M059J (cell line): ENCODE data around the gene SIX1. TPM values are rescaled to one million over a fixed set of nuclear protein-coding genes. Genes with fewer than 3 reads are reported as not detected.

Experiments used
- DNase-seq: peaks from one replicate; pipeline ENCODE4 v3.0.0-alpha.2; 2012; ENCODE audit warnings: low read depth
- total RNA-seq: library from RNA; depleted of rRNA; stranded (reverse); fragments of >200 nt; shearing (Covaris generic); gene quantifications from 2 replicates; pipeline ENCODE4 v1.2.3, GENCODE V29; 2014

The SIX1 gene
- total RNA-seq, 1 experiment from 2014 or later: 12.5 TPM

DNA sequence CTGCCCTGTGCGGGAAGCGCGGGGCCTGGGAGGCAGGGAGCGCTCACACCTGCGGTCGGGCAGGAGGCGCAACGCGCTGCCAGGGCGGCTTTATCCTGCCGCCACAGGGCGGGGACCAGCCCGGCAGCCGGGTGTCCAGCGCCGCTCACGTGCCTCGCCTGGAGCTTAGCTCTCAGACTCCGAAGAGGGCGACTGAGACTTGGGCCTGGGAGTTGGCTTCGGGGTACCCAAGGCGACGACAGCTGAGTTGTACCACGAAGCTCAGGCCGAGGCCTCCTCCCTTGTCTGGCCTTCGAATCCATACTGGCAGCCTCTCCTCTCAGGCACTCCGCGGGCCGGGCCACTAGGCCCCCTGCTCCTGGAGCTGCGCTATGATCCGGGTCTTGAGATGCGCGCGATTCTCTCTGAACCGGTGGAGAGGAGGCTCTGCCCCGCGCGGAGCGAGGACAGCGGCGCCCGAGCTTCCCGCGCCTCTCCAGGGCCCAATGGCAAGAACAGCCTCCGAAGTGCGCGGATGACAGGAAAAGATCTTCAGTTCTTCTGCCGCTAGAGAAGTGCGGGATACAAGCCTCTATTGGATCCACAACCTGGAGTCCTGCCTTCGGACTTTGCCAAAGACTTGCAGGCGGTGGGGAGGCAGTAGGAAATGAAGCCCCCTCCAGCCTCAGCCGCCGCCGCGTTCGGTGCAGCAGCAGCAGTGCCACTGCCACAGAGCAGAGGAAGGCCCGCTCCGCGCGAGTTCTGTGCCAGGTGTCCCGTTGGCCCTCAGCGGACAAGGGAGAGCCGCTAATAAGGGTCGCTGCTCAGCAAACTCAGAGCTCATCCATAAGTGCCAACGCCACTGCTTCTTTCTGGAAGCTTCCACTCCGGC is 6.8 kb downstream of the SIX1 start:
- DNase-seq: no peak

DNA sequence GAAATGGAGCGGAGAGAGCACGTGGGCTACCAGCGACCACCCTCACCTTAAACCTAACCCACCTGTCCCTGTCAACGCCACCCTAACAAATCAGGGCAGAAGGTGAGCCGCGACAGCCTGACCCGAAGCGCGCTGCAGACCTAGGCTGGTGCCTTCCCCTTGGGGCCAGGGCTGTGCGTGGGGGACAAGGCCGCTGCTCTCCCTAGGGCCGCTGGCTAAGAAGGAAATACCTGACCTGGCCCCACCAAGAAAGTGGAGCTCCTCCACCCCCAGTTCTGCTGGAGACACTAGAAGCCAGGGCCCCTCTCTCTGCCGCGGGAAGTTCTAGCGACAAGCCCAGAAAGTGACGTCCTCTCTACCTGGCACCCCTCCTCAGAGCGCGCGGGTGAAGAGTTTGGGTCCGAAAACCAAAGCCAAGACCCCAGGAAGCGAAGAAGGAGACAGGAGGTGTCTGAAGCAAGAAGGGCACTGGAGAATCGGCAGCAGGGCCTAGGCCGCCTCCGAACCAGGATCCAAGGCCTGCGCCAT is 7.5 kb downstream of the SIX1 start:
- no peak for DNase-seq

DNA sequence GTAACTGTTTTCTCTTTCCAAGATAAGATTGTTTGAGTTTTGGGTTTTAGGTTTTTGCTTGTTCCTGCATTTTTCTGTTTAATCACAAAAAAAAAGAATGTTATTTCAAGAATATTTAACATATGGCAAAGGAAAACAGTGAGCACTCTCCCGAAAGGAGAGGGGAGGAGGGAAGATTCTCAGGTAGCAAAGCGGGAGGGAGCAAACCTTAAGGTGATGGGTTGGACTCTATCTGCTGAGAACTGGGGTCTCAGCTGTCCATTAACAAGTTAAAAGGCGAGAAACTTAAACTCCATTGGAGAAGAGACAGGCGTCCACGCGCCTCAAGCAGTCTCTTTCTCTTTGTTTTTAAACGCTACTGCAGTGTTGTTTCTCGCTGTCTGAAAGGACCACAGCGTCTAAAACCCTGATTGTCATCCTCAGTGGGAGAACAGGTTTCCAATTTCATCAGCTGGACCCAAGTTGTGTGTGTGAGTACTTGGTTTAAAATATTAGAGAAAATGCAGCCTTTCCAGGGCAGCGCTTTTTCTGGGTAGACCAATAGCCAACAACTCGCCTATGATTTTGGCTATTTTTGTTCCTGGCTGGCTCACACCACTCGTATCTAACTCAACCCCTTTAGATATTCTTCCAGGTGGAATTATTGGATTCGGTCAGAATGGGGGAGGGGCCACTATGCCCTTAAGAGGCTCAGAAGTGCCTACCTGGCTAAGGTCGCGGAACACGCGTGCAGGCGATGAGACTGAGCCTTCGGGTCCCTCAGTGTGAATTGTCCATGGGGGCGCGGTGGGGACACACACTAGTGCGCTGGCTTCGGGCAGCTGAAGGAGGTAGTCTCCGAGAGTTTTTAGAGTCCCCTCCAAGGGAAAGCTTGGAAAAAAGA is 8.2 kb downstream of the SIX1 start:
- no peak for DNase-seq

DNA sequence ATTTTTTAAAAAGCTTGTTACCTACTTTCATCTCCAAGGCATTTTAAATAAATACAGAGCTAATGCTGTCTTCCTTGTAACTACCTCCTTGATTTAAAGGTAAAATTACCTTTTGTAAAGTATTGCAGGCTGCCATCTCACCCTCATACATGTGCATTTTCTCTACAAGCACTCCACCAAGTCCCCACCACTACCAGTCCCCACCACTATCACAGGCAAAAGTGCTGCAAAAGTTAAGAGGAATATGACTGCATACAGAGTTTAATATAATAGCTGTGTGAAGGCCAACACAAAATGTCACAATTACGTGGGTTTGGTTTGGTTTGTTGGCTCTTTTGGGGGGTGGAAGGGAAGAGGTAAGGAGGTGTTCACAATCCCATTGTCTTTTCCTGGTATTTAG is 9.6 kb downstream of the SIX1 start:
- DNase-seq: no peak

DNA sequence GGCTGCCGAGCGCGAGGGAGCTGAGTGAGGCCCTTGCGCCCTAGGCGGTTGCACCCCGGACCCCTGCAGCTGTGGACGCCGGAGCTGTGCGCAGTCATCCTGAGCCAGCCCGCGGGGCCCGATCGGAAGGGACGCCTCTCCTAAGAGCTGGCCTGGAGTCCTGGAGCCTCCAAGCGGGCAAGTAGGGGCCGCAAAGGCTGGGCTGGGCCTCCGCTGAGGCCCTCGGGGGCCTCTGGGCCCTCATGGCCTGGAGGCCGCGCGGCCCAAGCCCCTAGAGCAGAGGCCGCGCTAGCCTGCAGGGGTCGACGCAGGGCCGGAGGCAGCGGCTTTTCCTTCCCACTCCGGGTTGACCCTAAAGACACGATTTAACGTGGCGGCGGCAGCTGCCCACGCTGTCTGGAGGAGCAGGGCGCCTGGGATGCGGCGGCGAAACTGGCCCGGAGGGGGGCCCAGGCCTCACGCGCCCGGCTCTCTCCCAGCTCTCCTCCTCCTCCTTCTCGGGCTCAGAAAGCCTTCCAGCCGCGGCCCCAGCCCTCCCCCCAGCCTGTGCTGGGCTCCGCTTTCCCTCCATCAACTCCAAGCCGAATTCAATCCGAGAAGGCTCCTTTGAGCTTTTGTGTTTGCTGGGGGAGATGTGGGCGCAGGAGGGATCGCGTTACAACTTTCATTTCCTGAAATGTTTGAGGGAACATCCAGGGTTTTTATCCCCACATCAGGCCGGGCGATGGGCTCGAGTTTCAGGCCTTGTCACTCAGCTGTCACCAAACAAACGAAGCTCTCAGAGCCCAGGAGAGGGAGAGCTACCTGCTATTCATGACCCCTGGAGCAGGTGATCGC is 11.6 kb downstream of the SIX1 start:
- no peak for DNase-seq

DNA sequence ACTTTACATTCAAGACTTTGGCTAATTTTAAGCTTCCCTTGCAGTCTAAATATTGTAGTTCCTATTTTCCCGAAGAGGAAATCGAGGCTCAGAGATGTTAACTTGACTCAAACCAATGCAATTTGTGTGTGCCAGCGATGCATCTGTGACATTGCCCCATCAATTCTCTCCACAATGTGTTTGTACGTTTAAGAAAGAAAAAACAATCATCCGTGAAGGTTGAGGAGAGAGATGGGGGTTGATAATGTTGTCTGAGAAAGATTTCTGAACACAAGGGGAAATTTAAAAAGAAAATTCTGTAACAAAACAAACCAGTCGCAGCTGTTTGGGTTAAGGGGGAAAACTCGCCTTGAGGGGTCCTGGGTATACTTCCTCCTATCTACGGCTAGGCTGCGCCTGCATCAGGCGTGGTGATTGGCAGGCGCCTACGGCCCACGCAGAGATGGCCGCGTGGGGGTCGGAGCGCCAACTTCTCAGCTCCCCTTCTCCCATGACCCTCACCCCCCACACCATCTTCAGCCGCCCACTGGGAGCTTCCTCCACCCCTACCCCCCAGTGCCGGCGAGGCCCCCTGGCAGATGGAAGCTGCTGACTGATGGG is 12.3 kb downstream of the SIX1 start:
- DNase-seq: no peak

DNA sequence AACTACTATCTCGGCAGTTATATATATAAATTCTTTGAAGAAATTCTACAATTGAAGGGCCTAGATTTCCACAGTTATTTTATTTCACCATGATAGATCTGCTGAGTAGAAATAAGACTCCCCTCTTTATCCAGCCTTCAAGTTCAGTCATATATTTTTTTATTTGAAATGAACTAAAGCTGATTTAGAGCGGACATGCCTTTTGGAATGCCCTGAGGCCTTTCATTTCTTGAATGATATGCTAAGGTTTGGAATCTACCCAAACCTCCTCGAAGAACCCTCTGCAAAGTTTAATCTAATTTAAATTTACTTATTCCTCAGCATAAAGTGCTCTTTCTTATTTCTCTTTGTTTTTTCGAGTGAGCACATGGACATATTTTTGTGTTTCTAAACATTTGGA is 15.1 kb downstream of the SIX1 start:
- no peak for DNase-seq

DNA sequence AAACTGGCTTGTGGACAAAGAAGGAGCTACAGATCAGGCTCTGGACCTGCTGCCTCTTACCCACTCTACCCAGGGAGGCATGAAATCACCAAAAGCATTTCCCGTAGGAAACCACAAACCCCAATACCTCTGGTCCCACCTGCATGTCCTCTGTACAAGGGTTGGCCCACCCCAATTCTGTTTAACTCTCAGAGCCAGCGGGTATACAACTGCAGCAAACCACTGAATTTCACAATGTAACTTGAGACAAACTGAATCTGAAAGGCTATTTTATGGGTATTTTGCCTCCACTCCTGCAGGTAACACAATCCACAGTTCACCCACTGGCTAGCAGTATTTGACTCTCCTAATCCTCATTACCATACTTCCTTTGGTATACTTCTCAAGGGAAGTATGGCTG is 16.5 kb downstream of the SIX1 start:
- DNase-seq: peak; percentile 60

DNA sequence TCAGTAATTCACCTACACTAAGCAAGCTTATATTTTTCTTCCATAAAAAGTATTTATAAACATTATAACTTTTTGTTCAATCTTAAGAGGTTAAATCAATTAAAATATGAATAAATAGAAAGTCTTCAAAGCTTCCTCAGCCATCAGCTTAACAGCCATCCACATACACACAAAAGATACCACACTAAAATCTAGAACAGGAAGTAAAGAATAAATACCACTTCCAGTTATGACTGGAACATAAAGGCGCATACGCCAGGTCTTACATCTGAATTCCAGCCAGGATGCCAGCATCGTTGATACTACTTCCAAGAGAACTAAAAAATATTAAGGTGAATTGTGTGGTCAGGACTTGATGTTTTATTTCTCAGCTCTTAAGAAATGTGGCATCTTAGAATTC is 17.0 kb downstream of the SIX1 start:
- no peak for DNase-seq

DNA sequence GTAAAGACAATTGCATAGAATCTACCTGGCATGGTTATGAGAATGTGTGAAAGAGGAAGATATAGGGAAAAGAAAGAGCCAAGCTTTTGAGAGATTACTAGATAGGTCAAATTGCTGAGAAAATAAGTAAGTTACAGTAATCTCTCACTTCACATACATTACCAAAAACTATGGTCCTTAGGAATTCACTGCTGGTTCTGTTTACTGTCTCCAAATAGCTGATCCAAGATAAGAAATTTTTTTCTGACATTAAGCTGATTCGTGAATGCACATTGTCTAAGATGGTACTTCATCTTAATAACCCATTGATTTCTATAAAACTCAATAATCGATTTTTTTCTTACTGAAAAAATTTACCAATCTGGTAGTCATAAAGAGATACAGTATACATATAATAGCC is 17.4 kb downstream of the SIX1 start:
- DNase-seq: no peak

DNA sequence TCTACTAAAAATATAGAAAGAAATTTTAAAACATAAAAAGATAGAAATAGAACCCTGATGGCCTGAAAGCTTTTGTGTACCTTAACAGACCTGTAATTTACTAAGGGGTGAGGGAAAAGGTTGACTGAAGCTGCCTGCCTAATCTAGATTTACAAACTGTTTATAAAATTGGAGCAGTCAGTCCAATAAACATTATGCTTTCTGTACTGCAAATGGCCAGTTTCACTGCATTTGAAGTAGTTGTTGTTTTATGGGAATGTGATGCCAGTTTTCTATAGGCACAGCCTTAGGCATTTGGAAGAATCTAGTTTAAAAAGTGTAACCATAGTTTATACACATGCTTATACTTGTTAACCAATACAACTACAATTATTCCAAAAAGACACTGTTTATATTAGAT is 19.1 kb downstream of the SIX1 start:
- no peak for DNase-seq

DNA sequence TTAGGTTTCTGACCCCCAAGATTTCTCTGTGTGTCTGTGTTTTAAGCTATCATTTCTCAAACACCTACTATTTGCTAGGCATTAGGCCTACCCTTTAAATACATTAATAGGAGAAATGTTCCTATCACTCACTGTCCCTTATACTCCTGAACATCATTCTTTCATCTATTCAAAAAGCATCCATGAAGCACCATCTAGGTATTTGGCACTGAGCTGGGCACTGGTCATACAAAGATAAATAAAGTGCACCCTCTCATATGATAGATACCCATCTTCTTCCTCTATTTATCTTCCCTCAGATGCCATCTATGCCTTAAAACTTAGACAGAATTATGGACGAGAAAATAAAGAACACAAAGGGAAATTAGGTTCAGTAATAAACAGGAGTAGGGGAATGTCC is 20.4 kb downstream of the SIX1 start:
- DNase-seq: no peak

DNA sequence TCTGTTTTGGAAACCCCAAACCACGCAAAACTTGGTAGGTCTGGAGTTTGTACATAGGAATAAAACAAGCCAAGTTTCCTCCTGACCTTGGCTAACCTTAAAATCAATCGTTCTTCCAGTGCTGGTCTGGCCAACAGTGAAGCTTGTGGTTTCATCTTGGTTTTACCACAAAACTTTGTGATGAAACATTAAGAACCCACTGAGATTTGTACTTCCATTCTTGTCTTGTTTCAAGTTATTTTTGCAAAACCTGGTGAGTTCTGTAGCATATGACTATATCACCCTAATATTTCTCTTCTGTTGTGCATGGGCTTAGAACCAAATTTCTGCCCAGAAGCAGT is 26.4 kb downstream of the SIX1 start:
- peak; percentile 63 for DNase-seq

DNA sequence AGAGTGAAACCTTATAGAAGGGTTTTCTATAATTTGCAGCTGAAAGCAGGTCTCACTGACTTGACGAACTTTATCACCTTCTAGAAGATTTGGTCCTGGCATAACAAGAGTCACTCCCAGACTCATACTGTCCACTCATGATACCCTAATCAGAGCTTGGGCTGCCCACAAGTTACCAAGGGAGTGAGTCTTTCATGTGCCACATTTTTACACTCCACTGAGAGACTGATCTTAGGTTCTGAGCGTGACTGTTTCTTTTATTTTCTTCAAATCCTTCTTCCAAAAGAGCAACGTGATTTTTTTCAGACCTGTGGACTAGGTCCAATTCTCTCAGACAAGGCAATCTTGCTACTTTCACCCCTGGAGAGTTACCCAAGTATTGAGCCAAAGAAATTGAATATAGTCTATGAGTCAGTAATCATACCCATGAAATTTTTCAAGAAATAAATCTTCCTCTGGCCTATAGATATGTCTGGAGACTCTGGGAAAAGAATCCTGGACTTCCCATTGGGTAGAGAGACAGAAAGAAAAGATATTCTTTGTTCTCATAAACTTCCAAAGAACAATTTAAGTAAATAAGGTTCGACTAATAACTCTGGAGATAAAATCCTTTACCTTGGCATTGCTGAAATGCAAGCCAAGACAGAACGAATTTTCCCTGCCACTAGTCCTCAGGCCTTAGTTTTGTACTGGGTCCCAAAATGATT is 26.9 kb downstream of the SIX1 start:
- DNase-seq: no peak

DNA sequence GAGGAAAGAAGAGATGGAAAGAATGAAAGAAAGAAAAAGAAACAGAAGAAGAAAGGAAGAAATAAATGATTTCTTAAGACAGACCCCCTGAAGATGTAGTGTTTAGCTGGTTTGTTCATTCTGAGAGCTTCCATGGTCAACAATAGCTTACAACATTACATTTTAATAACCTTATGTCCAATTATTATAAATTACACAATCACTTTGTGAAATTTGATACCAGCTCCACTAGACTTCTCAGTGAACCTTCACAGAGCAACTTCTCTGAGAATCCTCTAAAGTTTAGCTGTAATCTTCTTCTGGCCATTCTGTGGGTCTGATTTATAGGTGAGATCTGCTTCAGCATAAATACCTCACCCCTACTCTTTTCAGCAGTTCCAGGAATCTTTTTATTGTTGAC is 27.9 kb downstream of the SIX1 start:
- DNase-seq: no peak

DNA sequence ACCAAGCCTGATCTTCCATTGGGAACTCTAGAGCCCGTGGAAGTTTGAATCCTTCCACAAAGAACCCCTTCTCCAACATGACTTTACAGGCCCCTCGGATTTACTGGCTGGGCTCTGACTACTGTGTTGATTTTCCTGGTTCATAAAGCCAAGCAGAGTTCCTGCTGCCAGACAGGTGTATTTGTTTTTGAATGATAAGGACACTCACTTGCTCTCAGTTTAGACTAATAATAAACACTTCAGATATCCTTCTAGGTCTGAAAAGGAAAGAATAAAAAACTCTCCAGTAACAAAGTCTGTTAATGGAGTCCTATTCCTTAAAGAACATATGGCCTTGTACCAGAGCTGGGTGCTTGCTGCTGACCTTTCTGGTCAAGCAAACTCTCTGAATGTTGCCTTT is 31.0 kb downstream of the SIX1 start:
- DNase-seq: no peak

DNA sequence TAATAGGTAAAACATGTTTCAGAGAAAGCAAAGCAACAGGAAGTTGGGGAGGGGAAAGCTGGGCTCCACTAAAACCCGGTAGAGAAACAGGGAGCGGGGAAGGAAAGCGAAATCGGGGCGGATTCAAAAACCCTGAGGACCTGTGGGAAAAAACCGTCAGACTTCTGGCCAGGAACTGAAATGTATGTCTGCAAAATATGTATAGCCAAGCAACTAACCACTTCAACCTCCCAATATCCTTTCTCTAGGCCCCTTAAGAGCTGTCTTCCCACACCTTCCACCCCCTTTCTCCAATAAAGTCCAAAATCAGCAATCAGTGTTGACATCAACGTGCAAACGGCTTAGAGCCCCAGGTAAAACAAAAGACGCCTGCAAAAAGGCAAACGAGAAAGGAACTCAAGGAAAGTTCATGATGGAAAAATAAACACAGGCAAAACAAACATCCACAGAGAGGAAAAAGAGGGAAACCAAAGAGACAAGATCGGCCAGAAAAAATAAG is 32.8 kb downstream of the SIX1 start:
- no peak for DNase-seq

DNA sequence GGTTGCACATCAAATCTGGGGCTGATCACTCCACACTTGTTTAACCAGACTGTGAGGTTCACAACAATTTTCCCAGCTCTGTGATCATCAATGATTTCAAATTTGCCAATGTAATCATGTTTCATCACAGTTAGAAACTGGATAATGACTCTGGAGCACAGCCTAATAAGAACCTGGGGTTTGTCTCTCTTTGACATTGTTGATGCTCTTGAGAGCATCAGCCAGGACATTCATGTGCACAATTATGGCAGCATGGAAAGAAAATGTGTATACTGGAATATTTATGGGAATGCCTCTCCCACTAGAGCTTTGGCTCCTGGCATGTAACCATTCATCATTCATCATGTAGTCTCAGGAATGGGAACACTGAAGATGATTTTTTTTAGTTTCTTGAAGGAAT is 47.0 kb downstream of the SIX1 start:
- no peak for DNase-seq

DNA sequence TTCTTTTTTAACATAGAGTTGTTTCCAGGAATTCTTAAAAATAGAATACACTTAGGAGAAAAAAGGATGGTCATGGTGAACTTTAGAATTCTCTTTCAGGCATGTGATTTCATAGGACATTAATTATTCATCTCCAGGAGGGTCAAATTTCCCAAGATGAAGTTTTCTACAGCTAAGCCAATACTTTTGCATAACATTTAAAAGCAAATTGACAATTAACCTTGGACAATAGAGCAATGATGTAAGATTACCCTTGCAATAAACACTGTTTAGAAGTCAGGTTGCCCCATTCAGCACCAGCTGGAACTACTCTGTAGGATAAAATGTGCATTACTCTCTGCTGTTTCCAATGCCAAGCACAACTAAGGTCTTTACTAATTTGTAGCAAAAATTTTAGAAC is 49.5 kb downstream of the SIX1 start:
- no peak for DNase-seq

DNA sequence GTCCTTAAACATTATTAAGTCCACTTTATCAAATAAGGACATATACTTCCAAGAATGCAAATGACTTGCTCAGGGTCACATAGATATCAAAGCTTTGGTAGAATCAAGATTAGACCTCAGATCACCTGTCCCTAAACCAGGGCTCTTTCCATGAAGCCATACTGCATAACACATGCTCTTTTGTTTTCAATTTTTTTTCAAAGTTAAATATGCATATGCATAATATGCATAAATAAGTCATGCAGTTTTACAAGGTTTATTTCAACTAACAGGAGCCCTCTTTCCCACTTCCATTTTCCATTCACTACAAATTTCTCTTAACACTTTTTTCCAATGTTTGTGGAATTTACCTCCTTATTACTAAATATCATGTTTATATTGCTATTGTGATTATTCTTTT is 53.1 kb downstream of the SIX1 start:
- no peak for DNase-seq

DNA sequence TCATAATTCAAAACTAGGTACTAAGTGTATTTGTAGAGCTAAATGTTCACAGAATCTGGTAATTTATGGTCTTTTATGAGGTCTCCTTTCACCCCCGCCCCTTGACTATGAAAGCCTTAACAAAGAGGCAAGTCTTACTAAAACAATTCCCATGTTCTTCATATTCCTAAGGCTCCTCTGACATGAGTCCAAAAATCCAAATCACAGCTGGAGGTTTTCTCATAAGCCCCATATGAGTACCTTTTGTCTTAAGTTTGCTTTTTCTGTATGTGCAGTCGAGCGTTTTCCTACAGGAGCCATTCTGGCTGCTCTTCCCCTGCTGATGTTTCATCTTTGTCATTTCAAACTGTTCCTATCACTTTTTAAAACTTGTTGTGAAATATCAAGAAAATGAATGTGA is 55.2 kb downstream of the SIX1 start:
- no peak for DNase-seq
